IMR-90 (cell line): ENCODE data around the gene IFNK. TPM values are rescaled to one million over a fixed set of nuclear protein-coding genes. Genes with fewer than 3 reads are reported as not detected.

ENCODE experiments used
- ATAC-seq: fragments of 200-7000 bp; cut with Tn5 transposase; 2 replicates; pipeline ENCODE4 v1.9.1; 2020; ENCODE audit warnings: low read depth, mild to moderate bottlenecking, moderate library complexity
- BruUV-seq: library from RNA; stranded (reverse); fragments of 400-500 nt; replicated peaks from 2 replicates; lab custom pipeline; 2021; lab: Mats Ljungman, UMichigan
- CTCF ChIA-PET: fragments of 300-600 bp; formaldehyde crosslinking; extraction: SDS; loops from one replicate; lab custom pipeline; 2021; ENCODE audit warnings: antibody characterized with exemption; lab: Yijun Ruan, JAX
- POLR2A ChIA-PET: fragments of 300-600 bp; sonication (Branson Sonifier 250); formaldehyde crosslinking; loops from one replicate; lab custom pipeline; 2022; ENCODE audit warnings: antibody characterized with exemption; ENCODE audit not compliant: unreplicated experiment; lab: Charles Lee
- DNase-seq: peaks from one replicate; pipeline ENCODE4 v3.0.0; 2013
- H2AFZ ChIP-seq: replicated peaks from 2 replicates; pipeline ENCODE3; 2013; ENCODE audit warnings: low read length, mild to moderate bottlenecking; ENCODE audit not compliant: poor library complexity
- H2AK5ac ChIP-seq: 2 replicates; pipeline ENCODE4 v1.6.1; 2013; ENCODE audit warnings: low read depth, low read length, inconsistent platforms
- H2AK9ac ChIP-seq: replicated peaks from 2 replicates; pipeline ENCODE3; 2013; ENCODE audit warnings: mild to moderate bottlenecking, low read depth, low read length, moderate library complexity; ENCODE audit not compliant: poor library complexity
- H2BK120ac ChIP-seq: 2 replicates; pipeline ENCODE4 v1.6.1; 2013; ENCODE audit warnings: low read depth, low read length, inconsistent platforms
- H2BK15ac ChIP-seq: 3 replicates; pipeline ENCODE4 v1.6.1; 2013; ENCODE audit warnings: low read depth, low read length, inconsistent platforms
- H2BK20ac ChIP-seq: 2 replicates; pipeline ENCODE4 v1.6.1; 2013; ENCODE audit warnings: low read depth, mild to moderate bottlenecking, inconsistent platforms, low read length, moderate library complexity
- H2BK5ac ChIP-seq: 2 replicates; pipeline ENCODE4 v1.6.1; 2013; ENCODE audit warnings: mild to moderate bottlenecking, low read depth, low read length, inconsistent platforms; ENCODE audit not compliant: poor library complexity, severe bottlenecking
- H3K14ac ChIP-seq: replicated peaks from 2 replicates; pipeline ENCODE4 v1.6.1; 2013; ENCODE audit warnings: low read depth, low read length, inconsistent platforms
- H3K18ac ChIP-seq: 2 replicates; pipeline ENCODE4 v1.6.1; 2013; ENCODE audit warnings: low read depth, low read length, control low read depth
- H3K23ac ChIP-seq: 2 replicates; pipeline ENCODE4 v1.6.1; 2013; ENCODE audit warnings: low read depth, low read length, inconsistent platforms
- H3K27ac ChIP-seq: 2 replicates; pipeline ENCODE4 v1.5.1; 2013; ENCODE audit warnings: mild to moderate bottlenecking, control low read depth, low read length; ENCODE audit not compliant: insufficient read depth
- H3K27me3 ChIP-seq: 2 replicates; pipeline ENCODE4 v1.6.1; 2013; ENCODE audit warnings: low read length; ENCODE audit not compliant: control insufficient read depth, insufficient read depth
- H3K36me3 ChIP-seq: 2 replicates; pipeline ENCODE4 v1.6.1; 2013; ENCODE audit warnings: low read length, mixed read lengths; ENCODE audit not compliant: control insufficient read depth, insufficient read depth
- H3K4ac ChIP-seq: 2 replicates; pipeline ENCODE4 v1.6.1; 2013; ENCODE audit warnings: low read depth, low read length, inconsistent platforms
- H3K4me1 ChIP-seq: 2 replicates; pipeline ENCODE4 v1.6.1; 2013; ENCODE audit warnings: low read length, mixed read lengths; ENCODE audit not compliant: control insufficient read depth, insufficient read depth
- H3K4me2 ChIP-seq: 2 replicates; pipeline ENCODE4 v1.6.1; 2013; ENCODE audit warnings: low read depth, mild to moderate bottlenecking, control low read depth, low read length, moderate library complexity
- H3K4me3 ChIP-seq: 2 replicates; pipeline ENCODE4 v1.5.1; 2013; ENCODE audit warnings: low read depth, mild to moderate bottlenecking, control low read depth, low read length, moderate library complexity; ENCODE audit not compliant: insufficient read depth
- H3K56ac ChIP-seq: 2 replicates; pipeline ENCODE4 v1.6.1; 2013; ENCODE audit warnings: low read length, inconsistent platforms; ENCODE audit not compliant: insufficient read depth; ENCODE audit errors: extremely low read depth
- H3K79me1 ChIP-seq, 2 experiments: 2 replicates each; pipeline ENCODE4 v1.6.1; 2013; ENCODE audit warnings: low read length in 2 of 2, inconsistent platforms in 1 of 2, low read depth in 1 of 2
- H3K9ac ChIP-seq: 2 replicates; pipeline ENCODE4 v1.6.1; 2013; ENCODE audit warnings: low read depth, low read length, control low read depth
- H3K9me1 ChIP-seq: 2 replicates; pipeline ENCODE4 v1.6.1; 2013; ENCODE audit warnings: low read length, inconsistent platforms; ENCODE audit not compliant: insufficient read depth
- H3K9me3 ChIP-seq: 2 replicates; pipeline ENCODE4 v1.6.1; 2013; ENCODE audit warnings: low read length; ENCODE audit not compliant: control insufficient read depth, insufficient read depth
- H4K20me1 ChIP-seq: 2 replicates; pipeline ENCODE4 v1.6.1; 2013; ENCODE audit warnings: low read length, inconsistent platforms; ENCODE audit not compliant: insufficient read depth
- H4K5ac ChIP-seq: 2 replicates; pipeline ENCODE4 v1.6.1; 2013; ENCODE audit warnings: mild to moderate bottlenecking, low read depth, low read length, control low read depth
- H4K8ac ChIP-seq, 2 experiments: 2 replicates each; pipeline ENCODE4 v1.6.1; 2013; ENCODE audit warnings: low read depth in 2 of 2, low read length in 2 of 2, control low read depth in 1 of 2, inconsistent platforms in 1 of 2
- H4K91ac ChIP-seq: 2 replicates; pipeline ENCODE4 v1.6.1; 2013; ENCODE audit warnings: low read depth, low read length, inconsistent platforms; ENCODE audit not compliant: insufficient read depth
- CEBPB ChIP-seq: IDR thresholded peaks from 2 replicates; pipeline ENCODE4 v1.6.1; 2012; ENCODE audit warnings: low read depth, low read length, improper control_type of control experiment
- CHD1 ChIP-seq: IDR thresholded peaks from 2 replicates; pipeline ENCODE4 v1.6.1; 2012; ENCODE audit warnings: low read depth, low read length, improper control_type of control experiment
- CTCF ChIP-seq: conservative IDR thresholded peaks from 2 replicates; pipeline ENCODE4 v1.5.1; 2012; ENCODE audit warnings: mild to moderate bottlenecking, low read depth, low read length, improper control_type of control experiment
- ELK1 ChIP-seq: fragments of 150-350 bp; IDR thresholded peaks from 2 replicates; pipeline ENCODE4 v1.6.1; 2016; ENCODE audit warnings: low read depth, mild to moderate bottlenecking, low read length, moderate library complexity, borderline replicate concordance
- MAFK ChIP-seq: IDR thresholded peaks from 2 replicates; pipeline ENCODE4 v1.6.1; 2012; ENCODE audit warnings: low read depth, low read length, improper control_type of control experiment
- MAZ ChIP-seq: IDR thresholded peaks from 2 replicates; pipeline ENCODE4 v1.6.1; 2012; ENCODE audit warnings: low read depth, mild to moderate bottlenecking, low read length, improper control_type of control experiment, moderate library complexity, borderline replicate concordance
- NFE2L2 ChIP-seq: fragments of 150-350 bp; IDR thresholded peaks from 2 replicates; pipeline ENCODE4 v1.6.1; 2016; ENCODE audit warnings: low read depth, mild to moderate bottlenecking, low read length
- RAD21 ChIP-seq: IDR thresholded peaks from 2 replicates; pipeline ENCODE4 v1.6.1; 2012; ENCODE audit warnings: low read length, improper control_type of control experiment
- RCOR1 ChIP-seq: IDR thresholded peaks from 2 replicates; pipeline ENCODE4 v1.6.1; 2012; ENCODE audit warnings: mild to moderate bottlenecking, low read length, improper control_type of control experiment; ENCODE audit not compliant: insufficient replicate concordance
- SMC3 ChIP-seq: fragments of 150-350 bp; IDR thresholded peaks from 2 replicates; pipeline ENCODE4 v1.6.1; 2016; ENCODE audit warnings: low read depth, mild to moderate bottlenecking, antibody characterized with exemption, low read length, moderate library complexity
- USF2 ChIP-seq: fragments of 150-350 bp; IDR thresholded peaks from 2 replicates; pipeline ENCODE4 v1.6.1; 2017; ENCODE audit warnings: mild to moderate bottlenecking, antibody characterized with exemption, low read length, low read depth
- WGBS, 2 experiments: methylation state at CpG; one replicate each; pipeline versions ENCODE4 v1.1.5 to v1.1.7; 2013; ENCODE audit warnings: missing lambda C conversion rate in 2 of 2; ENCODE audit not compliant: insufficient read length in 1 of 2; ENCODE audit errors: extremely low coverage in 2 of 2; 5-methylcytosine and 5-hydroxymethylcytosine counted together
- dilution Hi-C: fragments of 300-500 bp; cut with HindIII; formaldehyde crosslinking; loops from one replicate; pipeline ENCODE4 v1.14.3; 2018; ENCODE audit warnings: low sequenced_read_pairs; ENCODE audit not compliant: unreplicated experiment
- in situ Hi-C: fragments of 300-500 bp; cut with MboI; formaldehyde crosslinking; loops from 3 replicates; pipeline ENCODE4 v1.14.3; 2019; ENCODE audit warnings: low sequenced_read_pairs, inconsistent platforms, mixed read lengths
- intact Hi-C: fragments of 100-400 bp; cut with micrococcal nuclease; formaldehyde crosslinking; loops from 2 replicates; pipeline ENCODE4 v1.10.0; 2022
- polyA plus RNA-seq, 3 experiments: library from polyadenylated mRNA; depleted of rRNA; stranded (reverse); fragments of >200 nt; gene quantifications; 2 replicates each; pipeline ENCODE4 v1.2.3, GENCODE V29; 2012; ENCODE audit warnings: low replicate concordance in 1 of 3
- total RNA-seq: library from RNA; depleted of rRNA; stranded (reverse); fragments of >200 nt; gene quantifications from 2 replicates; pipeline ENCODE4 v1.2.3, GENCODE V29; 2012

IFNK gene
- total and polyA plus RNA-seq, 2 of the 4 experiments (the other 2 are of a cell fraction): not detected

- ChIA-PET CTCF (no interaction called here), POLR2A (no interaction called here)
- Histone ChIP-seq H3K79me1 (no peaks in the 10 kb centered on the region), H3K23ac (no peak overlapping the region), H3K27me3 (no peaks in the 10 kb centered on the region), H4K91ac (no peak overlapping the region), H2BK20ac (no peak overlapping the region), H4K8ac (no peak overlapping the region), H3K36me3 (no peaks in the 10 kb centered on the region), H2BK5ac (no peak overlapping the region), H3K9me3 (no peaks in the 10 kb centered on the region), H3K9me1 (no peaks in the 10 kb centered on the region), H4K20me1 (no peaks in the 10 kb centered on the region), H3K27ac (no peak overlapping the region), H2BK120ac (no peak overlapping the region), H3K4me1 (no peaks in the 10 kb centered on the region), H3K4ac (no peak overlapping the region), H2BK15ac (no peak overlapping the region), H3K56ac (no peak overlapping the region), H2AK5ac (no peak overlapping the region), H2AK9ac (no peak overlapping the region), H3K4me2 (no peak overlapping the region), H2AFZ (no peak overlapping the region), H3K18ac (no peak overlapping the region), H4K5ac (no peak overlapping the region), H3K9ac (no peak overlapping the region), H3K14ac (no peak overlapping the region), H3K4me3 (no peak overlapping the region)
- no TSS peak for BruUV-seq
- DNase-seq (no peak), ATAC-seq (no peak)
- dilution Hi-C loops (no loop called here), intact Hi-C loops (no loop called here), in situ Hi-C loops (no loop called here)
- no CpG with 5 or more reads among the region's 1 CpG for WGBS, 2 experiments
- TF ChIP-seq CEBPB (no peak), MAFK (no peak), SMC3 (no peak), MAZ (no peak), NFE2L2 (no peak), ELK1 (no peak), RCOR1 (no peak), CHD1 (no peak), USF2 (no peak), CTCF (no peak), RAD21 (no peak)
These were observed 49.8 kb upstream of the IFNK start for GRCh38 chr9:27474305-27474704.
